GM12891 (cell line): ENCODE measurements around the gene SH2B2.

Experiments
- DNase-seq: peaks from one replicate; pipeline ENCODE4 v3.0.0; 2011; ENCODE audit warnings: low spot score; ENCODE audit not compliant: insufficient read length
- FAIRE-seq: peaks from 2 replicates; lab custom pipeline; 2011; peaks lifted over from hg19 to GRCh38; lab: Jason Lieb, UNC
- PAX5 ChIP-seq: IDR thresholded peaks from 2 replicates; pipeline ENCODE4 v1.6.1; 2011; ENCODE audit warnings: low read length, moderate library complexity, mild to moderate bottlenecking; ENCODE audit not compliant: insufficient read depth, severe bottlenecking
- POLR2A ChIP-seq: IDR thresholded peaks from 2 replicates; pipeline ENCODE4 v1.6.1; 2011; ENCODE audit warnings: low read depth, low read length, control low read depth
- POLR2AphosphoS5 ChIP-seq: IDR thresholded peaks from 2 replicates; pipeline ENCODE4 v1.6.1; 2011; ENCODE audit warnings: low read depth, low read length, control low read depth
- POU2F2 ChIP-seq: IDR thresholded peaks from 2 replicates; pipeline ENCODE4 v1.6.1; 2011; ENCODE audit warnings: low read depth, mild to moderate bottlenecking, control low read depth, low read length, moderate library complexity
- SPI1 ChIP-seq: IDR thresholded peaks from 2 replicates; pipeline ENCODE4 v1.6.1; 2011; ENCODE audit warnings: low read depth, low read length, control low read depth
- TAF1 ChIP-seq: IDR thresholded peaks from 2 replicates; pipeline ENCODE4 v1.6.1; 2011; ENCODE audit warnings: low read depth, low read length, control low read depth

The SH2B2 gene

GRCh38 chr7:102253066-102253972 is 33.3 kb upstream of the SH2B2 start:
- DNase-seq (no peak), FAIRE-seq (no peak)
- TF ChIP-seq PAX5 = no peak
- TF ChIP-seq TAF1 = no peak
- TF ChIP-seq POLR2AphosphoS5 = no peak
- TF ChIP-seq SPI1 = no peak
- no peak for TF ChIP-seq POU2F2
- no peak for TF ChIP-seq POLR2A

- TF ChIP-seq SPI1 = no peak
- no peak for TF ChIP-seq POLR2AphosphoS5
- TF ChIP-seq POU2F2 = no peak
- no peak for TF ChIP-seq TAF1
- no peak for TF ChIP-seq POLR2A
- TF ChIP-seq PAX5 = no peak
- no peak for FAIRE-seq
These were observed 32.7 kb upstream of the SH2B2 start for GRCh38 chr7:102253973-102254370.

GRCh38 chr7:102254521-102254920 is 32.1 kb upstream of the SH2B2 start:
- DNase-seq = no peak
- no peak for TF ChIP-seq POLR2AphosphoS5
- no peak for TF ChIP-seq POU2F2
- TF ChIP-seq PAX5 = no peak
- no peak for TF ChIP-seq SPI1
- no peak for TF ChIP-seq POLR2A
- TF ChIP-seq TAF1 = no peak
- no peak for FAIRE-seq

More at GRCh38 chr7:102253973-102254370, 32.7 kb upstream of the SH2B2 start:
- DNase-seq = no peak

- no peak for TF ChIP-seq POU2F2
- no peak for TF ChIP-seq TAF1
- no peak for TF ChIP-seq POLR2A
- TF ChIP-seq POLR2AphosphoS5 = no peak
- TF ChIP-seq SPI1 = no peak
- no peak for TF ChIP-seq PAX5
- FAIRE-seq = no peak
- no peak for DNase-seq
These were observed 31.2 kb upstream of the SH2B2 start for GRCh38 chr7:102255501-102255900.

- no peak for DNase-seq
- TF ChIP-seq POLR2AphosphoS5 (no peak), PAX5 (no peak), SPI1 (no peak), POU2F2 (no peak), POLR2A (no peak), TAF1 (no peak)
- no peak for FAIRE-seq
These were observed 30.8 kb upstream of the SH2B2 start for GRCh38 chr7:102255916-102256315.

- DNase-seq = no peak
- FAIRE-seq = no peak
- TF ChIP-seq POLR2A (no peak), PAX5 (no peak), POU2F2 (no peak), TAF1 (no peak), SPI1 (no peak), POLR2AphosphoS5 (no peak)
These were observed 28.5 kb upstream of the SH2B2 start for GRCh38 chr7:102258073-102258748.

GRCh38 chr7:102258749-102259107 is 27.9 kb upstream of the SH2B2 start:
- DNase-seq (no peak), FAIRE-seq (no peak)
- no peak for TF ChIP-seq PAX5
- no peak for TF ChIP-seq POLR2AphosphoS5
- TF ChIP-seq SPI1 = no peak
- no peak for TF ChIP-seq POU2F2
- no peak for TF ChIP-seq POLR2A

- TF ChIP-seq SPI1 = no peak
- TF ChIP-seq POU2F2 = no peak
- no peak for TF ChIP-seq PAX5
- no peak for TF ChIP-seq POLR2A
- no peak for TF ChIP-seq POLR2AphosphoS5
- TF ChIP-seq TAF1 = no peak
- DNase-seq (no peak), FAIRE-seq (no peak)
These were observed 25.8 kb upstream of the SH2B2 start for GRCh38 chr7:102260856-102261255.

GRCh38 chr7:102261451-102261850 is 25.2 kb upstream of the SH2B2 start:
- TF ChIP-seq POU2F2 (no peak), POLR2A (no peak), POLR2AphosphoS5 (no peak), TAF1 (no peak), SPI1 (no peak), PAX5 (no peak)
- no peak for FAIRE-seq

GRCh38 chr7:102262546-102262945 is 24.1 kb upstream of the SH2B2 start:
- no peak for TF ChIP-seq SPI1
- TF ChIP-seq POLR2A = no peak
- TF ChIP-seq POU2F2 = no peak
- TF ChIP-seq PAX5 = no peak
- TF ChIP-seq TAF1 = no peak
- no peak for TF ChIP-seq POLR2AphosphoS5
- no peak for DNase-seq
- no peak for FAIRE-seq

More at GRCh38 chr7:102261451-102261850, 25.2 kb upstream of the SH2B2 start:
- DNase-seq = no peak
